HEK293 (cell line): ENCODE measurements around the gene EMC9.

Source experiments
- CTCF ChIA-PET: fragments of 350-600 bp; formaldehyde crosslinking; extraction: SDS; loops from one replicate; lab custom pipeline; 2021; ENCODE audit warnings: antibody characterized with exemption; lab: Yijun Ruan, JAX
- POLR2A ChIA-PET: fragments of 300-600 bp; formaldehyde crosslinking; extraction: SDS; loops from one replicate; lab custom pipeline; 2020; ENCODE audit warnings: antibody characterized with exemption, inconsistent platforms; lab: Yijun Ruan, JAX
- H3K27ac ChIP-seq: fragments of 200-500 bp; sonication (Bioruptor generic); 2 replicates; pipeline ENCODE4 v1.5.1; 2014; ENCODE audit warnings: low read depth, low read length, control low read depth, inconsistent platforms; ENCODE audit errors: extremely low read depth
- H3K36me3 ChIP-seq, 2 experiments: fragments of 200-500 bp in 1 of 2; sonication (Bioruptor generic) in 1 of 2; 1 replicate in 1 of 2; 2 replicates in 1 of 2; pipeline ENCODE4 v1.5.1; 2014 to 2017; ENCODE audit warnings: inconsistent platforms in 2 of 2, low read length in 2 of 2; ENCODE audit not compliant: control insufficient read depth in 2 of 2, insufficient read depth in 1 of 2
- H3K4me1 ChIP-seq: fragments of 200-500 bp; sonication (Bioruptor generic); 2 replicates; pipeline ENCODE4 v1.5.1; 2014; ENCODE audit warnings: mild to moderate bottlenecking, low read length, inconsistent platforms; ENCODE audit not compliant: control insufficient read depth, insufficient read depth
- H3K4me3 ChIP-seq: 2 replicates; pipeline ENCODE4 v1.5.1; 2011; ENCODE audit warnings: low read depth, mild to moderate bottlenecking, control low read depth, low read length, moderate library complexity
- H3K9me3 ChIP-seq: fragments of 200-500 bp; sonication (Bioruptor generic); 2 replicates; pipeline ENCODE4 v1.5.1; 2014; ENCODE audit warnings: low read depth, low read length, inconsistent platforms; ENCODE audit not compliant: control insufficient read depth, insufficient read depth
- IKZF3 ChIP-seq: fragments of 450-650 bp; IDR thresholded peaks from 2 replicates; pipeline ENCODE4 v1.5.0; 2018; ENCODE audit warnings: missing biosample characterization, mild to moderate bottlenecking, missing genetic modification characterization, moderate library complexity
- MEIS1 ChIP-seq: sonication (generic); formaldehyde crosslinking; IDR thresholded peaks from 2 replicates; pipeline ENCODE4 v1.8.1; 2022; ENCODE audit warnings: missing genetic modification reagents, mild to moderate bottlenecking, borderline replicate concordance
- PRDM1 ChIP-seq: fragments of 450-650 bp; formaldehyde crosslinking; IDR thresholded peaks from 2 replicates; pipeline ENCODE4; 2016; ENCODE audit warnings: missing biosample characterization, missing genetic modification characterization
- SCRT2 ChIP-seq: fragments of 450-650 bp; formaldehyde crosslinking; IDR thresholded peaks from 2 replicates; pipeline ENCODE4 v1.5.1; 2016; ENCODE audit warnings: missing biosample characterization, missing genetic modification characterization
- SP2 ChIP-seq: fragments of 450-650 bp; formaldehyde crosslinking; IDR thresholded peaks from 2 replicates; pipeline ENCODE4 v1.5.1; 2016; ENCODE audit warnings: missing biosample characterization, missing genetic modification characterization
- YY2 ChIP-seq: fragments of 450-650 bp; formaldehyde crosslinking; IDR thresholded peaks from 2 replicates; pipeline ENCODE4 v1.5.1; 2016; ENCODE audit warnings: missing biosample characterization, missing genetic modification characterization
- ZBTB17 ChIP-seq: fragments of 450-650 bp; formaldehyde crosslinking; IDR thresholded peaks from 2 replicates; pipeline ENCODE4 v1.5.1; 2016; ENCODE audit warnings: missing biosample characterization, missing genetic modification characterization
- ZBTB8A ChIP-seq: fragments of 450-650 bp; formaldehyde crosslinking; IDR thresholded peaks from 2 replicates; pipeline ENCODE4 v1.5.1; 2016; ENCODE audit warnings: missing biosample characterization, missing genetic modification characterization
- ZFP3 ChIP-seq: fragments of 450-650 bp; formaldehyde crosslinking; IDR thresholded peaks from 2 replicates; pipeline ENCODE4 v1.5.1; 2016; ENCODE audit warnings: low read depth, missing biosample characterization, missing genetic modification characterization
- ZNF146 ChIP-seq: fragments of 450-650 bp; formaldehyde crosslinking; IDR thresholded peaks from 2 replicates; pipeline ENCODE4 v1.5.1; 2016; ENCODE audit warnings: missing biosample characterization, missing genetic modification characterization
- ZNF280C ChIP-seq: fragments of 450-650 bp; formaldehyde crosslinking; IDR thresholded peaks from 2 replicates; pipeline ENCODE4 v1.5.1; 2016; ENCODE audit warnings: missing biosample characterization, missing genetic modification characterization
- ZNF335 ChIP-seq: fragments of 450-650 bp; formaldehyde crosslinking; conservative IDR thresholded peaks from 2 replicates; pipeline ENCODE4 v1.5.1; 2016; ENCODE audit warnings: missing biosample characterization, missing genetic modification characterization
- ZNF600 ChIP-seq: fragments of 450-650 bp; formaldehyde crosslinking; IDR thresholded peaks from 2 replicates; pipeline ENCODE4 v1.5.1; 2016; ENCODE audit warnings: missing biosample characterization, missing genetic modification characterization
- ZNF677 ChIP-seq: fragments of 450-650 bp; IDR thresholded peaks from 2 replicates; pipeline ENCODE4 v1.5.0; 2018; ENCODE audit warnings: missing biosample characterization, mild to moderate bottlenecking, missing genetic modification characterization, moderate library complexity
- ZNF704 ChIP-seq: fragments of 450-650 bp; formaldehyde crosslinking; IDR thresholded peaks from 2 replicates; pipeline ENCODE4 v1.5.1; 2016; ENCODE audit warnings: missing biosample characterization, missing genetic modification characterization
- ZSCAN23 ChIP-seq: fragments of 450-650 bp; formaldehyde crosslinking; IDR thresholded peaks from 2 replicates; pipeline ENCODE4 v1.5.1; 2016; ENCODE audit warnings: missing biosample characterization, missing genetic modification characterization
- ZSCAN30 ChIP-seq: fragments of 450-650 bp; IDR thresholded peaks from 2 replicates; pipeline ENCODE4 v1.5.1; 2018; ENCODE audit warnings: missing biosample characterization, mild to moderate bottlenecking, missing genetic modification characterization, moderate library complexity
- TF ChIP-seq, protein P1 (sequence below): fragments of 450-650 bp; formaldehyde crosslinking; optimal IDR thresholded peaks from 2 replicates; pipeline ENCODE3; 2016; ENCODE audit warnings: missing biosample characterization, mild to moderate bottlenecking, missing genetic modification characterization
- TF ChIP-seq, protein P2 (sequence below): fragments of 450-650 bp; formaldehyde crosslinking; IDR thresholded peaks from 2 replicates; pipeline ENCODE4 v1.5.1; 2017; ENCODE audit warnings: missing biosample characterization, missing genetic modification characterization
- TF ChIP-seq, protein P3 (sequence below): fragments of 450-650 bp; formaldehyde crosslinking; IDR thresholded peaks from 2 replicates; pipeline ENCODE4 v1.5.1; 2016; ENCODE audit warnings: missing biosample characterization, missing genetic modification characterization

EMC9 gene

DNA sequence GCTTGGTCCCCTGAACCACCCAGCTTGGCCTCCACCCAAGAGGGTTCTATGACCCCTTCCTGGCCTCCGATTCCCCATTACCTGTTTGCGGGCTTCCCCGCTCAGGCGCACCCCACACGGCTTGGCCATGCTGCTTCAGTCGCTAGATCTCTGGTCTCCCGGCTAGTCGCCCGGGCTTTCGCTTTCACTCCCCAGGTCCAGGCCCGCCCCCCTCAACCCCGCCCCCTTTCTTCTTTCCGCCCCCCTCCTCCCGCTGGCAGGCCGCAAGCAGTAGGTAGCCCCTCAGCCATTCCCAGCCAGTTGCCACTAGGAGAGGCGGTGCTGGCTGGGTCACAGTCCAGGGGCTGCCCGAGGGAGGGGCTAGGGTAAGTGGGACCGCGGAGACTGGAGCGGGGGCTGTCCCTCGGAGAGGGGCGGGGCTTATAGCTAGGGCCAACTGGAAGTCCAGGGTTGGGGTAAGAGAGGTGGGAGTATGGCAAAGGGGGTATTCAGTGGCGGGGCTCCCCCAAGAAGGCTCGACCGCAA lies 5.1 kb upstream of the EMC9 start, which contains the start of gene PSME2 (continued):
- no peak for TF ChIP-seq MEIS1 (CRISPR knock-in tag)
- peak; percentile 52 for TF ChIP-seq ZBTB17 (tag by site-specific recombination)
- TF ChIP-seq ZBTB8A (tag by site-specific recombination) = peak; percentile 24; the same call in 1 of the 2 replicates
- no peak for TF ChIP-seq ZFP3 (tag by site-specific recombination)
- no peak for TF ChIP-seq ZNF704 (tag by site-specific recombination)
- peak; percentile 70 for TF ChIP-seq ZNF335 (tag by site-specific recombination)
- TF ChIP-seq, protein P1, sequence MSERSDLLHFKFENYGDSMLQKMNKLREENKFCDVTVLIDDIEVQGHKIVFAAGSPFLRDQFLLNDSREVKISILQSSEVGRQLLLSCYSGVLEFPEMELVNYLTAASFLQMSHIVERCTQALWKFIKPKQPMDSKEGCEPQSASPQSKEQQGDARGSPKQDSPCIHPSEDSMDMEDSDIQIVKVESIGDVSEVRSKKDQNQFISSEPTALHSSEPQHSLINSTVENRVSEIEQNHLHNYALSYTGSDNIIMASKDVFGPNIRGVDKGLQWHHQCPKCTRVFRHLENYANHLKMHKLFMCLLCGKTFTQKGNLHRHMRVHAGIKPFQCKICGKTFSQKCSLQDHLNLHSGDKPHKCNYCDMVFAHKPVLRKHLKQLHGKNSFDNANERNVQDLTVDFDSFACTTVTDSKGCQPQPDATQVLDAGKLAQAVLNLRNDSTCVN (tag by site-specific recombination) = peak; percentile 38
- TF ChIP-seq YY2 = no peak
- peak; percentile 75 for TF ChIP-seq SP2 (tag by site-specific recombination)
- TF ChIP-seq, protein P2, sequence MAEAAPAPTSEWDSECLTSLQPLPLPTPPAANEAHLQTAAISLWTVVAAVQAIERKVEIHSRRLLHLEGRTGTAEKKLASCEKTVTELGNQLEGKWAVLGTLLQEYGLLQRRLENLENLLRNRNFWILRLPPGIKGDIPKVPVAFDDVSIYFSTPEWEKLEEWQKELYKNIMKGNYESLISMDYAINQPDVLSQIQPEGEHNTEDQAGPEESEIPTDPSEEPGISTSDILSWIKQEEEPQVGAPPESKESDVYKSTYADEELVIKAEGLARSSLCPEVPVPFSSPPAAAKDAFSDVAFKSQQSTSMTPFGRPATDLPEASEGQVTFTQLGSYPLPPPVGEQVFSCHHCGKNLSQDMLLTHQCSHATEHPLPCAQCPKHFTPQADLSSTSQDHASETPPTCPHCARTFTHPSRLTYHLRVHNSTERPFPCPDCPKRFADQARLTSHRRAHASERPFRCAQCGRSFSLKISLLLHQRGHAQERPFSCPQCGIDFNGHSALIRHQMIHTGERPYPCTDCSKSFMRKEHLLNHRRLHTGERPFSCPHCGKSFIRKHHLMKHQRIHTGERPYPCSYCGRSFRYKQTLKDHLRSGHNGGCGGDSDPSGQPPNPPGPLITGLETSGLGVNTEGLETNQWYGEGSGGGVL (tag by site-specific recombination) = peak; percentile 83
- no peak for TF ChIP-seq ZSCAN23 (tag by site-specific recombination)
- TF ChIP-seq, protein P3, sequence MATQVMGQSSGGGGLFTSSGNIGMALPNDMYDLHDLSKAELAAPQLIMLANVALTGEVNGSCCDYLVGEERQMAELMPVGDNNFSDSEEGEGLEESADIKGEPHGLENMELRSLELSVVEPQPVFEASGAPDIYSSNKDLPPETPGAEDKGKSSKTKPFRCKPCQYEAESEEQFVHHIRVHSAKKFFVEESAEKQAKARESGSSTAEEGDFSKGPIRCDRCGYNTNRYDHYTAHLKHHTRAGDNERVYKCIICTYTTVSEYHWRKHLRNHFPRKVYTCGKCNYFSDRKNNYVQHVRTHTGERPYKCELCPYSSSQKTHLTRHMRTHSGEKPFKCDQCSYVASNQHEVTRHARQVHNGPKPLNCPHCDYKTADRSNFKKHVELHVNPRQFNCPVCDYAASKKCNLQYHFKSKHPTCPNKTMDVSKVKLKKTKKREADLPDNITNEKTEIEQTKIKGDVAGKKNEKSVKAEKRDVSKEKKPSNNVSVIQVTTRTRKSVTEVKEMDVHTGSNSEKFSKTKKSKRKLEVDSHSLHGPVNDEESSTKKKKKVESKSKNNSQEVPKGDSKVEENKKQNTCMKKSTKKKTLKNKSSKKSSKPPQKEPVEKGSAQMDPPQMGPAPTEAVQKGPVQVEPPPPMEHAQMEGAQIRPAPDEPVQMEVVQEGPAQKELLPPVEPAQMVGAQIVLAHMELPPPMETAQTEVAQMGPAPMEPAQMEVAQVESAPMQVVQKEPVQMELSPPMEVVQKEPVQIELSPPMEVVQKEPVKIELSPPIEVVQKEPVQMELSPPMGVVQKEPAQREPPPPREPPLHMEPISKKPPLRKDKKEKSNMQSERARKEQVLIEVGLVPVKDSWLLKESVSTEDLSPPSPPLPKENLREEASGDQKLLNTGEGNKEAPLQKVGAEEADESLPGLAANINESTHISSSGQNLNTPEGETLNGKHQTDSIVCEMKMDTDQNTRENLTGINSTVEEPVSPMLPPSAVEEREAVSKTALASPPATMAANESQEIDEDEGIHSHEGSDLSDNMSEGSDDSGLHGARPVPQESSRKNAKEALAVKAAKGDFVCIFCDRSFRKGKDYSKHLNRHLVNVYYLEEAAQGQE = 0 out of 2 replicates have a peak, but pooled peaks have one; percentile 51
- no peak for TF ChIP-seq ZNF280C (tag by site-specific recombination)
- no peak for TF ChIP-seq ZSCAN30
- TF ChIP-seq, all 188 proteins: peak for 27

DNA sequence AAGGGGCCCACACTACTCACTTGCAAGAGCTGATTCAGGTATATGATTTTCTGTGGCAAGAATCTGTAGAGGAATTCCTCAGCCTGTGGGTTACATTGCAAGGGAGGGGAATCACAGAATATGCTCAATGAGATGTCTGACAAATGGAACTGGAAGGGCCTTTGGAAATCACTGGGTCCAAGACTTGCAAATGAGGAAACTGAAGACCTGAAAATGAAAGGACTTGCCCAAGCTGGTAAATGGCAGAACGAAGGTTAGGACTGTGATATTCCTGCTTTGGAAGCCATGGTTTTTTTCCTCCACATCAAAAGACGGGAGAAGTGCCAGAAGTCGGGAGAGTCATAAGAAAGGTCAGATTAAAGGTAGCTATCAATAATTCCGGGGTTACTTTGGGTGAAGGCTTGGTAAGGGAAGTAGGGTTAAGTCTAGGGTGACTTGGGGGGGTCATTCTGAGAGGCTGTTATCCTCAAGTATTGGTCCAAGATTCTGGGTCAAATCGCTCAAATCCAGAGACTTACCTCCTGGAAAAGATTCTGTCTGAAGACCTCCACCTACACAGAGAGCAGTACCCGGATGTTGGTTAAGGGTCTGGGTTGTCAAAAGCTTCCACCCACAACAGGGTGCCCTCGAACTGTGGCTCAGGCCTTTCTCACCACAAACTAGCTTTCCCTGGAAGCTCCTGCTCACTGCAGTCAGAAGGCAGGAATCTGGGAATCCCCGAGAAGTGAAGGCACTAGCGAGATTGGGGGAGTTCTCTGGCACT lies 4.5 kb upstream of the EMC9 start:
- CTCF ChIA-PET = interaction anchor here (0.6 to 3.7 kb wide), 7 partner anchors 9 to 131 kb away, joined by 3 to 34 read pairs (median 5); partner anchors contain the start of gene IRF9
- Histone ChIP-seq H3K9me3 (no peaks in the 10 kb centered on the region), H3K4me3 (peak overlapping the region; percentile 91), H3K36me3 (peaks cover 12 to 46% of the 10 kb centered on the region in 2 experiments), H3K27ac (peak overlapping the region; percentile 59; the same call in 1 of the 2 replicates), H3K4me1 (peaks cover 8% of the 10 kb centered on the region)
- TF ChIP-seq IKZF3 (tag by site-specific recombination) (peak; percentile 37; the same call in 1 of the 2 replicates), ZNF677 (no peak), ZNF600 (tag by site-specific recombination) (peak; percentile 79), ZNF146 (tag by site-specific recombination) (peak; percentile 34), PRDM1 (tag by site-specific recombination) (0 out of 2 replicates have a peak, but pooled peaks have one; percentile 73), SCRT2 (tag by site-specific recombination) (no peak)
- POLR2A ChIA-PET = interaction anchor here (0.5 to 3.8 kb wide), 15 partner anchors 9 to 125 kb away, joined by 3 to 79 read pairs (median 8); partner anchors contain the start of genes CHMP4A, DCAF11, IPO4 and IRF9
